ENCODE measurements around the gene RFX2.

DNA sequence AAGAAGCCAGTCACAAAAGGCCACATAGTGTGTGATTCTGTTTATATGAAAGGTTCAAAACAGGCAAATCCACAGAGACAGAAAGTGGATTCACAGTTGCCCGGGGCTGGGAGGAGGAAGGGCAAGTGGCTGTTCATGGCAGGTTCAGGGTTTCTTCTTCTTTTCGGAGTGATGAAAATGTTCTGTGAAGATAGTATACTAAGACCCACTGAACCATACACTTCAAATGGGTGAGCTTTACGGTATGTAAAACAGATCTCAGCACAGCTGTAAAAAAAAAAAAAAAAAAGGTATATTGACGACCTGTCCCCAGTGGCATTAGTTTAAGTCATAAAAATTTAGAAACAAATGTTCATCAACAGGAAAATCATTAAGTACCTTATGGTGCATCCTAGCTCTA lies 32.2 kb downstream of the RFX2 start:
- no peak for TF ChIP-seq ZFP30 (CRISPR knock-in tag; IDR thresholded peaks at IDR 0.05)
- TF ChIP-seq GLIS3 (CRISPR knock-in tag; IDR thresholded peaks at IDR 0.05), result no peak
- TF ChIP-seq CSDC2 (CRISPR knock-in tag; IDR thresholded peaks at IDR 0.05), result no peak
- no peak for TF ChIP-seq TCF4 (CRISPR knock-in tag; IDR thresholded peaks at IDR 0.05; ENCODE audit: borderline replicate concordance)
- no peak for TF ChIP-seq ZNF70 (CRISPR knock-in tag; IDR thresholded peaks at IDR 0.05)
- no peak for TF ChIP-seq BACH2 (CRISPR knock-in tag; IDR thresholded peaks at IDR 0.05; ENCODE audit: borderline replicate concordance)
- TF ChIP-seq, protein P1, sequence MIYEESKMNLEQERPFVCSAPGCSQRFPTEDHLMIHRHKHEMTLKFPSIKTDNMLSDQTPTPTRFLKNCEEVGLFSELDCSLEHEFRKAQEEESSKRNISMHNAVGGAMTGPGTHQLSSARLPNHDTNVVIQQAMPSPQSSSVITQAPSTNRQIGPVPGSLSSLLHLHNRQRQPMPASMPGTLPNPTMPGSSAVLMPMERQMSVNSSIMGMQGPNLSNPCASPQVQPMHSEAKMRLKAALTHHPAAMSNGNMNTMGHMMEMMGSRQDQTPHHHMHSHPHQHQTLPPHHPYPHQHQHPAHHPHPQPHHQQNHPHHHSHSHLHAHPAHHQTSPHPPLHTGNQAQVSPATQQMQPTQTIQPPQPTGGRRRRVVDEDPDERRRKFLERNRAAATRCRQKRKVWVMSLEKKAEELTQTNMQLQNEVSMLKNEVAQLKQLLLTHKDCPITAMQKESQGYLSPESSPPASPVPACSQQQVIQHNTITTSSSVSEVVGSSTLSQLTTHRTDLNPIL (CRISPR knock-in tag; IDR thresholded peaks at IDR 0.05; ENCODE audit: low read depth), result no peak
- no peak for TF ChIP-seq RARB (CRISPR knock-in tag; IDR thresholded peaks at IDR 0.05)
- TF ChIP-seq, protein P2, sequence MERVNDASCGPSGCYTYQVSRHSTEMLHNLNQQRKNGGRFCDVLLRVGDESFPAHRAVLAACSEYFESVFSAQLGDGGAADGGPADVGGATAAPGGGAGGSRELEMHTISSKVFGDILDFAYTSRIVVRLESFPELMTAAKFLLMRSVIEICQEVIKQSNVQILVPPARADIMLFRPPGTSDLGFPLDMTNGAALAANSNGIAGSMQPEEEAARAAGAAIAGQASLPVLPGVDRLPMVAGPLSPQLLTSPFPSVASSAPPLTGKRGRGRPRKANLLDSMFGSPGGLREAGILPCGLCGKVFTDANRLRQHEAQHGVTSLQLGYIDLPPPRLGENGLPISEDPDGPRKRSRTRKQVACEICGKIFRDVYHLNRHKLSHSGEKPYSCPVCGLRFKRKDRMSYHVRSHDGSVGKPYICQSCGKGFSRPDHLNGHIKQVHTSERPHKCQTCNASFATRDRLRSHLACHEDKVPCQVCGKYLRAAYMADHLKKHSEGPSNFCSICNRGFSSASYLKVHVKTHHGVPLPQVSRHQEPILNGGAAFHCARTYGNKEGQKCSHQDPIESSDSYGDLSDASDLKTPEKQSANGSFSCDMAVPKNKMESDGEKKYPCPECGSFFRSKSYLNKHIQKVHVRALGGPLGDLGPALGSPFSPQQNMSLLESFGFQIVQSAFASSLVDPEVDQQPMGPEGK (CRISPR knock-in tag; IDR thresholded peaks at IDR 0.05; ENCODE audit: borderline replicate concordance), result no peak
- no peak for TF ChIP-seq ARNTL (CRISPR knock-in tag; IDR thresholded peaks at IDR 0.05; ENCODE audit: borderline replicate concordance, low read depth)
- no peak for TF ChIP-seq OSR1 (CRISPR knock-in tag; IDR thresholded peaks at IDR 0.05)
- no peak for TF ChIP-seq ZFP3 (CRISPR knock-in tag; IDR thresholded peaks at IDR 0.05)
- TF ChIP-seq PPARA (CRISPR knock-in tag; IDR thresholded peaks at IDR 0.05; ENCODE audit: borderline replicate concordance), result no peak
- TF ChIP-seq ISL1 (CRISPR knock-in tag; IDR thresholded peaks at IDR 0.05), result no peak
